Measurements from ENCODE around the gene POR.
"Not testable (repeated sequence)": the region's sequence is repeated elsewhere in the genome, so short reads cannot be mapped to it uniquely, and the experiment has no call there.

The POR gene

GRCh38 chr7:75914655-75915415 is at the start of gene POR:
Gene POR (plus strand): TSS chr7:75915155. CDS start chr7:75954002, 38,847 bp downstream.
- peak; percentile 92 for DNase-seq

DNA sequence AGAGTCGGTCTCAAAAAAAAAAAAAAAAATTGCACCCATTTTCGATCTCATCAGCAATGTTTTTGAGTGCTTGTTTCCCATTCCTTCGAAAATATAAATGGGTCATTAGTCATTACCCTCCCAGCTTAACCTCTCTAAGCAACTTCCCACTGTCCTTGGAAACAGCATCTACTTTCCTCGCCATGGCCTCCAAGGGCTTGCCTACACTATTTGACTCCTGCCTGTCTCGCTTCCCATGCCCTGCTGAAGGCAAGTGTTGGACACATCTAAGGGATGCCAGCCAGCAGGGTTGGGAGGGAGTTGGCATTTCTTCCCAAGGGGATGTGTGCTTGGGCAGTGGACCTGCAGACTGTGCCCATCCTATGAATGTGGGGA is 48.9 kb upstream of the POR start:
- no peak for DNase-seq

DNA sequence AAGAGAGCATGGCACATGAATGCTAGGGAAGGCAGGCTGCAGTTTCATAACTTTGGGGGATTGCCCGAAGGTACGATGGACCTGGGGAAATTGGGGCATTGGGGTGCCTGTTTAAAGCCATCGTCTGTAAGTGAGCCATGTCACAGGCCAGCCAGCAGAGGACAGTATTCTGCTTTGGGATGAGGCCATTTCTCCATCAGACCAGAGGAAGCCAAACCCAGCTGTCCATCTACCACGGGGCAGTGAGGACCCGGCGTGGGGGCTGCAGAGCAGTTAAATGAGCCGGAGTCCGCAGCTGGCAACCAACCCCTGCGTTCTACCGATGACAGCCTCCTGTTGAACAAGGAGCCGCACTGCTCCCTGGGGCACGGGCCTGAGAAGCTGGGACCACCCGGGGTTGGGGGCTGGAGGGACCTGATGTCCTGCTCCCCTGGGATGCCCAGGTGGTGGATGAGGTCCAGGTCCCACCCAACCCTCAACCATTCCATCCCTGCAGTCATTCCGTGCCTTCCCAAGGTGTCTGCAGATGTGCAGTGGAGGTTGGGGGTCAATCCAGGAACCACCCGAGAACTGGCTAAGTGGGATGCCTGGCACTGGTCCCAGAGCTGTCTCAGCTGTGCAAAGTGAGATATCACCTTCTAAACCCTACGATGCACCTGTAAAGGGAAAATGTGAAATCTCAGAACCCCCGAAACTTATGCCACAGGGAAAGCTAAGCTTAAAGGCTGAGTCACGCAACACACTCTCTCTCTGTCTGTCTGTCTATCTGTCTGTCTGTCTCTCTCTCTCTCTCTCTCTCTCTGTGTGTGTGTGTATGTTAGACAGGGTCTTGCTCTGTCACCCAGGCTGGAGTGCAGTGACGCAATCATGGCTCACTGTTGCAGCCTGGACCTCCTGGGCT is 48.2 kb upstream of the POR start:
- no peak for DNase-seq

DNA sequence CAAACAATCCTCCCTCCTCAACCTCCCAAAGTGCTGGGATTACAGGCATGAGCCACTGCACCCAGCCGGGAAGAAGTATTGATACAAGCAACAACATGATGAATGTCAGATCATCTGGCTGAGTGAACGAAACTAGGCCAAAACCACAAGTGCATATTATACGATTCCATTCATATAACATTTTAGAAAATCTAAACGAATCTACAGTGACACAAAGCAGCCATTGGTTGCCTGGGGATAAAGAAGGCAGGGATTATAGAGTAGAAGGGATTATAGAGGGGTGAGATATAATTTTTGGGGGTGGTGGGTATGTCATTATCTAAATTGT is 47.6 kb upstream of the POR start:
- no peak for DNase-seq

GRCh38 chr7:75868153-75868552 is 46.8 kb upstream of the POR start:
- DNase-seq = no peak

GRCh38 chr7:75869776-75870379 is 45.1 kb upstream of the POR start:
- no peak for DNase-seq

DNA sequence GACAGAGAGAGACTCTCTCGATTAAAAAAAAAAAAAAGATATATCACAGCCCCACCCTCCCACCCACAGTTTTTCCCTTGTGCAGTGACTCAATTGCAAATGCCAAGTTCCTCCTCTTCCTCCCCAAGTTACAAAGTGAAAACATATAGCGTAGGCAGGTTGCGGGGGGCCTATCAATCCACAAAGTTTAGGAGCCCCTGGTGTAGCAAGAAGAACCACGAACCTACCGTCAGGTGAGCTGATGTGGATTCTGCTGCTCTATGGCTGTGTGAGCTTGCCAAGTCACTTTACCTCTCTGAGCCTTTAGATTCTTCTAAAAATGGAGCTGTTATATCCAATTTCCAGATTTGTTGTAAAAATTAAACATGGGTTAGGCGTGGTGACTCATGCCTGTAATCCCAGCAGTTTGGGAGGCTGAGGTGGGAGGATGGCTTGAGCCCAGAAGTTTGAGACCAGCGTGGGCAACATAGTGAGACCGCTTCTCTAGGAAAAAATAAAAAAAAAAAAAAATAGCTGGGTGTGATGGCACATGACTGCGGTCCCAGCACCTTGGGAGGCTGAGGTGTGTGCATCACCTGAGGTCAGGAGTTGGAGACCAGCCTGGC is 44.3 kb upstream of the POR start:
- no peak for DNase-seq

- no peak for DNase-seq
Observed at GRCh38 chr7:75872073-75872782, 42.7 kb upstream of the POR start.

DNA sequence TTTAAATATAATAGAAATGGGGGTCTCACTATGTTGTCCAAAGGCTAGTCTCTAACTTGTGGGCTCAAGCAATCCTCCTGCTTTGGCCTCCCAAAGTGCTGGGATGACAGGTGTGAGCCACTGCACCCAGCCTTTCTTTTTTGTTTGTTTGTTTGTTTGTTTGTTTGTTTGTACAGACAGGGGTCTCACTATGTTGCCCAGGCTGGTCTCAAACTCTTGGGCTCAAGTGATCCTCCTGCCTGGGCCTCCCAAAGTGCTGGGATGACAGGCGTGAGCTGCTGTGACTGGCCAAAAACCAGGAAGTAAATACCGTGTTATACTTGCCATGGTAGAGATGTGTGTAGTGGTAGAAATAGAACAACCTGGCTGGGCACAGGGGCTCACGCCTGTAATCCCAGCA is 40.8 kb upstream of the POR start:
- not testable (repeated sequence) for DNase-seq

- DNase-seq = no peak
Observed at GRCh38 chr7:75875113-75876080, 39.6 kb upstream of the POR start.

- no peak for DNase-seq
Observed at GRCh38 chr7:75876126-75876881, 38.7 kb upstream of the POR start.

GRCh38 chr7:75878312-75878768 is 36.6 kb upstream of the POR start:
- no peak for DNase-seq

- peak; percentile 75 for DNase-seq
Observed at GRCh38 chr7:75878769-75879611, 36.0 kb upstream of the POR start, which contains the start of gene RHBDD2. Gene RHBDD2 (plus strand): TSS chr7:75879034. CDS start chr7:75879083, 49 bp downstream.

- DNase-seq = no peak
Observed at GRCh38 chr7:75879771-75880184, 35.2 kb upstream of the POR start.

- DNase-seq = no peak
Observed at GRCh38 chr7:75880242-75880641, 34.7 kb upstream of the POR start.

DNA sequence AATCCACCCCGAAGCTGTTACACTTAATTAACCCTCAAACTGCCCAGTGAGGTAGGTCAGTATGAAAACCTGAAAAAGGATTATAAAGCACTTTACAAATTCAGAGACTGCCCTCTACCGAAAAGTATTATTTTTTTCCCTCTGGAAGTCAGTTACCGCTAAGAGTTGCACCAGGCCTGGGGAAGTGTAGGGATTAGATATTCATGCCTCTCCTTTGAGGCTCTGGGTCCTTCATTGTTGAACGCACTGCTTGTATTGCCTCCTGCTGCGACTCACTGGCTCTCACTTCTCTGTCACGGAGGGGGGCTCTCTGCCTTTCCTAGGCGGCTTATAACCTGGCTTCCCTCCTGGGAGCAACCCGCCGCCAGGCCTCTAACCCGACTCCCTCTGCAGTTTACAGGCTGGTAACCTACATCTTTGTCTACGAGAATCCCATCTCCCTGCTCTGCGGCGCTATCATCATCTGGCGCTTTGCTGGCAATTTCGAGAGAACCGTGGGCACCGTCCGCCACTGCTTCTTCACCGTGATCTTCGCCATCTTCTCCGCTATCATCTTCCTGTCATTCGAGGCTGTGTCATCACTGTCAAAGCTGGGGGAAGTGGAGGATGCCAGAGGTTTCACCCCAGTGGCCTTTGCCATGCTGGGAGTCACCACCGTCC is 33.4 kb upstream of the POR start:
- no peak for DNase-seq

- DNase-seq = not testable (repeated sequence)
Observed at GRCh38 chr7:75883265-75883824, 31.6 kb upstream of the POR start.

- DNase-seq = no peak
Observed at GRCh38 chr7:75884476-75884875, 30.5 kb upstream of the POR start.

- DNase-seq = no peak
Observed at GRCh38 chr7:75885036-75885435, 29.9 kb upstream of the POR start.

Measured in GOT3 (cell line).